Measurements from ENCODE around the gene THAP7. TPM values are rescaled to one million over a fixed set of nuclear protein-coding genes. Genes with fewer than 3 reads are reported as not detected.
A peak's percentile ranks its signal among the peaks of the same experiment; 100 is the strongest.

THAP7 gene
- total and polyA plus RNA-seq, 2 of the 4 experiments (the other 2 are of a cell fraction): 14.2 to 19.8 TPM

- no peak overlapping the region for H3K27ac ChIP-seq (ENCODE audit: insufficient read depth, low read length)
- no peak for DNase-seq
- no peaks in the 10 kb centered on the region for H3K4me1 ChIP-seq (ENCODE audit: control insufficient read depth, insufficient read depth, low read length)
- in situ Hi-C loops (cut with MboI; ENCODE audit: low sequenced_read_pairs): no loop called here
- no peak overlapping the region for H4K5ac ChIP-seq (ENCODE audit: low read depth, low read length)
- no peak overlapping the region for H2AK9ac ChIP-seq (replicated peaks; ENCODE audit: low read depth, low read length, poor library complexity)
- no peak overlapping the region for H3K18ac ChIP-seq (ENCODE audit: low read depth, low read length)
- dilution Hi-C loops (cut with HindIII; ENCODE audit: low sequenced_read_pairs, unreplicated experiment): no loop called here
- no peak overlapping the region for H3K14ac ChIP-seq (replicated peaks; ENCODE audit: low read depth, low read length)
- H2BK20ac ChIP-seq (ENCODE audit: low read depth, low read length): no peak overlapping the region
- H4K8ac ChIP-seq (ENCODE audit: low read depth in 2 of 2, low read length in 2 of 2): no peak overlapping the region
- H3K27me3 ChIP-seq (ENCODE audit: control insufficient read depth, insufficient read depth, low read length): peaks cover 37% of the 10 kb centered on the region
- no peak for ATAC-seq (ENCODE audit: low read depth)
- ChIA-PET POLR2A (ENCODE audit: unreplicated experiment) (no interaction called here), CTCF (no interaction called here)
- WGBS, 2 experiments (ENCODE audit: extremely low coverage in 2 of 2, insufficient read length in 1 of 2): 100% methylated on average over 1 of the region's 7 CpGs; no CpG with 5 or more reads in 1 of the 2 experiments
- intact Hi-C loops (cut with micrococcal nuclease): no loop called here
- no peak overlapping the region for H2AK5ac ChIP-seq (ENCODE audit: low read depth, low read length)
- H3K9me1 ChIP-seq (ENCODE audit: insufficient read depth, low read length): no peaks in the 10 kb centered on the region
- BruUV-seq (replicated peaks): no TSS peak
- no peaks in the 10 kb centered on the region for H4K20me1 ChIP-seq (ENCODE audit: insufficient read depth, low read length)
- no peak overlapping the region for H2BK15ac ChIP-seq (ENCODE audit: low read depth, low read length)
- no peaks in the 10 kb centered on the region for H3K9me3 ChIP-seq (ENCODE audit: control insufficient read depth, insufficient read depth, low read length)
- H3K23ac ChIP-seq (ENCODE audit: low read depth, low read length): no peak overlapping the region
- H3K56ac ChIP-seq (ENCODE audit: extremely low read depth, insufficient read depth, low read length): no peak overlapping the region
- no peak overlapping the region for H2BK5ac ChIP-seq (ENCODE audit: low read depth, low read length, poor library complexity, severe bottlenecking)
- H2AFZ ChIP-seq (replicated peaks; ENCODE audit: low read length, poor library complexity): peak overlapping the region; percentile 27
- H3K4ac ChIP-seq (ENCODE audit: low read depth, low read length): no peak overlapping the region
- H3K9ac ChIP-seq (ENCODE audit: low read depth, low read length): no peak overlapping the region
- H3K79me1 ChIP-seq (ENCODE audit: low read depth in 1 of 2, low read length in 2 of 2): no peaks in the 10 kb centered on the region
- no peak overlapping the region for H3K4me3 ChIP-seq (ENCODE audit: insufficient read depth, low read depth, low read length)
- no peaks in the 10 kb centered on the region for H3K36me3 ChIP-seq (ENCODE audit: control insufficient read depth, insufficient read depth, low read length)
- TF ChIP-seq RAD21 (IDR thresholded peaks at IDR 0.05; ENCODE audit: low read length) (no peak), BHLHE40 (IDR thresholded peaks at IDR 0.05; ENCODE audit: low read depth, low read length) (no peak), FOS (IDR thresholded peaks at IDR 0.05; ENCODE audit: low read depth, low read length) (no peak), POLR2A (IDR thresholded peaks at IDR 0.05; ENCODE audit: low read depth, low read length) (no peak), CEBPB (IDR thresholded peaks at IDR 0.05; ENCODE audit: low read depth, low read length) (no peak), NFE2L2 (IDR thresholded peaks at IDR 0.05; ENCODE audit: low read depth, low read length) (no peak), RCOR1 (IDR thresholded peaks at IDR 0.05; ENCODE audit: insufficient replicate concordance, low read length) (no peak), MXI1 (IDR thresholded peaks at IDR 0.05; ENCODE audit: borderline replicate concordance, low read depth, low read length) (no peak), SMC3 (IDR thresholded peaks at IDR 0.05; ENCODE audit: low read depth, low read length) (no peak), ELK1 (IDR thresholded peaks at IDR 0.05; ENCODE audit: borderline replicate concordance, low read depth, low read length) (no peak), RFX5 (IDR thresholded peaks at IDR 0.05; ENCODE audit: low read depth, low read length) (no peak)
- TF ChIP-seq, protein P1, sequence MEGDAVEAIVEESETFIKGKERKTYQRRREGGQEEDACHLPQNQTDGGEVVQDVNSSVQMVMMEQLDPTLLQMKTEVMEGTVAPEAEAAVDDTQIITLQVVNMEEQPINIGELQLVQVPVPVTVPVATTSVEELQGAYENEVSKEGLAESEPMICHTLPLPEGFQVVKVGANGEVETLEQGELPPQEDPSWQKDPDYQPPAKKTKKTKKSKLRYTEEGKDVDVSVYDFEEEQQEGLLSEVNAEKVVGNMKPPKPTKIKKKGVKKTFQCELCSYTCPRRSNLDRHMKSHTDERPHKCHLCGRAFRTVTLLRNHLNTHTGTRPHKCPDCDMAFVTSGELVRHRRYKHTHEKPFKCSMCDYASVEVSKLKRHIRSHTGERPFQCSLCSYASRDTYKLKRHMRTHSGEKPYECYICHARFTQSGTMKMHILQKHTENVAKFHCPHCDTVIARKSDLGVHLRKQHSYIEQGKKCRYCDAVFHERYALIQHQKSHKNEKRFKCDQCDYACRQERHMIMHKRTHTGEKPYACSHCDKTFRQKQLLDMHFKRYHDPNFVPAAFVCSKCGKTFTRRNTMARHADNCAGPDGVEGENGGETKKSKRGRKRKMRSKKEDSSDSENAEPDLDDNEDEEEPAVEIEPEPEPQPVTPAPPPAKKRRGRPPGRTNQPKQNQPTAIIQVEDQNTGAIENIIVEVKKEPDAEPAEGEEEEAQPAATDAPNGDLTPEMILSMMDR (conservative IDR thresholded peaks at IDR 0.05; ENCODE audit: low read depth, low read length): no peak
- TF ChIP-seq, protein P2, sequence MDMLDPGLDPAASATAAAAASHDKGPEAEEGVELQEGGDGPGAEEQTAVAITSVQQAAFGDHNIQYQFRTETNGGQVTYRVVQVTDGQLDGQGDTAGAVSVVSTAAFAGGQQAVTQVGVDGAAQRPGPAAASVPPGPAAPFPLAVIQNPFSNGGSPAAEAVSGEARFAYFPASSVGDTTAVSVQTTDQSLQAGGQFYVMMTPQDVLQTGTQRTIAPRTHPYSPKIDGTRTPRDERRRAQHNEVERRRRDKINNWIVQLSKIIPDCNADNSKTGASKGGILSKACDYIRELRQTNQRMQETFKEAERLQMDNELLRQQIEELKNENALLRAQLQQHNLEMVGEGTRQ (IDR thresholded peaks at IDR 0.05; ENCODE audit: low read depth, low read length): no peak
- no peak overlapping the region for H2BK120ac ChIP-seq (ENCODE audit: low read depth, low read length)
- no peak overlapping the region for H4K91ac ChIP-seq (ENCODE audit: insufficient read depth, low read depth, low read length)
- no peak overlapping the region for H3K4me2 ChIP-seq (ENCODE audit: low read depth, low read length)
Observed at GRCh38 chr22:20968281-20968977, 33.5 kb downstream of the THAP7 start.
